GM10847 (cell line): Measurements from ENCODE around the gene GTSE1.
A peak's percentile ranks its signal among the peaks of the same experiment; 100 is the strongest.

ENCODE experiments used
- POLR2A ChIP-seq: IDR thresholded peaks from 2 replicates; pipeline ENCODE4 v1.6.1; 2011; ENCODE audit not compliant: insufficient read length; ENCODE audit errors: extremely low read depth

Gene GTSE1

GRCh38 chr22:46327691-46328465 is 31.2 kb downstream of the GTSE1 start:
- no peak for TF ChIP-seq POLR2A

GRCh38 chr22:46328797-46329196 is 32.1 kb downstream of the GTSE1 start:
- TF ChIP-seq POLR2A: no peak

- TF ChIP-seq POLR2A: no peak
Measured at GRCh38 chr22:46329616-46330015, 32.9 kb downstream of the GTSE1 start.

GRCh38 chr22:46330426-46330825 is 33.8 kb downstream of the GTSE1 start:
- no peak for TF ChIP-seq POLR2A

GRCh38 chr22:46331496-46331895 is 34.8 kb downstream of the GTSE1 start:
- TF ChIP-seq POLR2A: no peak

- peak; percentile 69 for TF ChIP-seq POLR2A
Measured at GRCh38 chr22:46335201-46336118, 38.8 kb downstream of the GTSE1 start, which contains the start of gene TRMU. Gene TRMU, plus strand, starts transcription at chr22:46335714. Its CDS starts 51 bp downstream, at chr22:46335765.

- no peak for TF ChIP-seq POLR2A
Measured at GRCh38 chr22:46336119-46337078, 39.7 kb downstream of the GTSE1 start.

GRCh38 chr22:46337870-46338269 is 41.2 kb downstream of the GTSE1 start:
- no peak for TF ChIP-seq POLR2A

GRCh38 chr22:46338636-46339035 is 42.0 kb downstream of the GTSE1 start:
- TF ChIP-seq POLR2A: no peak

- TF ChIP-seq POLR2A: no peak
Measured at GRCh38 chr22:46339956-46340355, 43.3 kb downstream of the GTSE1 start.

GRCh38 chr22:46340676-46341075 is 44.0 kb downstream of the GTSE1 start:
- TF ChIP-seq POLR2A: no peak

GRCh38 chr22:46346680-46347405 is 50.2 kb downstream of the GTSE1 start:
- TF ChIP-seq POLR2A: no peak

- TF ChIP-seq POLR2A: no peak
Measured at GRCh38 chr22:46347646-46348045, 51.0 kb downstream of the GTSE1 start.

- TF ChIP-seq POLR2A: no peak
Measured at GRCh38 chr22:46348099-46348695, 51.5 kb downstream of the GTSE1 start.
